Hair follicular keratinocyte (primary cell): Measurements from ENCODE around the gene PHYHIPL. TPM values are rescaled to one million over a fixed set of nuclear protein-coding genes. Genes with fewer than 3 reads are reported as not detected.

ENCODE experiments used
- total RNA-seq: library from RNA; depleted of rRNA; stranded (reverse); fragments of >200 nt; gene quantifications from 2 replicates; pipeline ENCODE4 v1.2.3, GENCODE V29; 2015

Gene PHYHIPL
- not detected in 2 replicates for total RNA-seq

GRCh38 chr10:59176241-59177030 lies at the start of gene PHYHIPL:
TSS of gene PHYHIPL (plus strand) at chr10:59176643. CDS start at chr10:59176854, 211 bp downstream.

Other genes starting within 250 kb of the PHYHIPL start
- gene FAM13C, start 185.9 kb downstream of the PHYHIPL start, total RNA-seq = 0.08 TPM in 1 of 2 replicates, not detected in the other